ENCODE data around the gene ZFAND3. TPM values are rescaled to one million over a fixed set of nuclear protein-coding genes. Genes with fewer than 3 reads are reported as not detected.

ZFAND3 gene
- total and polyA plus RNA-seq, 2 donors (not counting 1 experiment from before 2014, with no cell fraction given), result 13.5 to 58.3 TPM

DNA sequence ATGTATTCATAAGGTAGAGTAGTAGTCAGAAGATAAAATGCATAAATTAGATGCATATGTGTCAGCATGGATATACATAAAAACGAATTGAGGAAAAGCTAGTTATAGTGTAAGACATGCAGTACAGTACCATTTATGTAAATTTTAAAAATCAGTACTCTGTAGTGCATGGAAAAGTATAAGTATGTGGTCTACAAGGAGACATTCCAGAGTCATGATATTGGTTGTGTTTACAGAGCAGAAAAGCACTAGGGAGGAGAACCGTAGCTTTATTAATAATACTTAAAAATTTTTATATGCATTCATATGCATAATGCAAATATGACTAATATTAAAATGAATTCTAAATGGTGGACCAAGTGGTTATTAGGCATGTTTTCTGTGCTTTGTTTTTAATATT is 220.0 kb downstream of the ZFAND3 start:
- H3K4me1 Mint-ChIP-seq, result peaks cover 25% of the 10 kb centered on the region
- Histone ChIP-seq H2AFZ (ENCODE audit: insufficient read depth, low read depth, low read length, poor library complexity, severe bottlenecking) (no peak overlapping the region), H4K20me1 (ENCODE audit: control insufficient read depth, insufficient read depth, low read length, poor library complexity, severe bottlenecking) (peaks cover 23% of the 10 kb centered on the region), H3K27ac (ENCODE audit: low read length in 2 of 2) (no peak overlapping the region), H3K27me3 (replicated peaks in 1 of 4; ENCODE audit: control extremely low read depth in 1 of 4, control insufficient read depth in 3 of 4, insufficient read depth in 4 of 4, low read length in 3 of 4) (no peaks in the 10 kb centered on the region), H3K36me3 (replicated peaks in 1 of 2; ENCODE audit: control extremely low read depth in 1 of 2, control insufficient read depth in 1 of 2, extremely low read depth in 1 of 2, insufficient read depth in 2 of 2, low read length in 1 of 2) (peaks cover 0 to 2% of the 10 kb centered on the region in 2 experiments), H3K4me1 (ENCODE audit: control insufficient read depth in 2 of 2, insufficient read depth in 2 of 2, low read length in 2 of 2) (peaks cover 0 to 4% of the 10 kb centered on the region in 2 donors), H3K4me2 (replicated peaks; ENCODE audit: low read depth, low read length, poor library complexity, severe bottlenecking) (no peak overlapping the region), H3K9me3 (ENCODE audit: control extremely low read depth in 1 of 3, control insufficient read depth in 2 of 3, insufficient read depth in 1 of 3, low read length in 2 of 3) (peaks cover 0 to 3% (median 2%) of the 10 kb centered on the region in 3 donors), H3K79me2 (ENCODE audit: control insufficient read depth, insufficient read depth, low read length) (peaks cover 42% of the 10 kb centered on the region), H3K9ac (ENCODE audit: low read length) (no peak overlapping the region), H3K4me3 (ENCODE audit: control extremely low read depth in 1 of 5, extremely low read depth in 1 of 5, insufficient read depth in 1 of 5, low read depth in 2 of 5, low read length in 4 of 5) (no peak overlapping the region)
- TF ChIP-seq, protein P1, sequence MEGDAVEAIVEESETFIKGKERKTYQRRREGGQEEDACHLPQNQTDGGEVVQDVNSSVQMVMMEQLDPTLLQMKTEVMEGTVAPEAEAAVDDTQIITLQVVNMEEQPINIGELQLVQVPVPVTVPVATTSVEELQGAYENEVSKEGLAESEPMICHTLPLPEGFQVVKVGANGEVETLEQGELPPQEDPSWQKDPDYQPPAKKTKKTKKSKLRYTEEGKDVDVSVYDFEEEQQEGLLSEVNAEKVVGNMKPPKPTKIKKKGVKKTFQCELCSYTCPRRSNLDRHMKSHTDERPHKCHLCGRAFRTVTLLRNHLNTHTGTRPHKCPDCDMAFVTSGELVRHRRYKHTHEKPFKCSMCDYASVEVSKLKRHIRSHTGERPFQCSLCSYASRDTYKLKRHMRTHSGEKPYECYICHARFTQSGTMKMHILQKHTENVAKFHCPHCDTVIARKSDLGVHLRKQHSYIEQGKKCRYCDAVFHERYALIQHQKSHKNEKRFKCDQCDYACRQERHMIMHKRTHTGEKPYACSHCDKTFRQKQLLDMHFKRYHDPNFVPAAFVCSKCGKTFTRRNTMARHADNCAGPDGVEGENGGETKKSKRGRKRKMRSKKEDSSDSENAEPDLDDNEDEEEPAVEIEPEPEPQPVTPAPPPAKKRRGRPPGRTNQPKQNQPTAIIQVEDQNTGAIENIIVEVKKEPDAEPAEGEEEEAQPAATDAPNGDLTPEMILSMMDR (IDR thresholded peaks at IDR 0.05), result no peak
- TF ChIP-seq EZH2 (IDR thresholded peaks at IDR 0.05; ENCODE audit: borderline replicate concordance, insufficient read depth, low read depth, low read length, poor library complexity, severe bottlenecking), result no peak
- POLR2A ChIA-PET, result no interaction called here
- DNase-seq, result no peak
- CTCF ChIA-PET, result interaction anchor here (0.5 kb wide), 1 partner anchor 166 kb away, joined by 3 read pairs; no protein-coding TSS in a partner anchor
- no peak overlapping the region for H3K4me3 Mint-ChIP-seq
- WGBS (ENCODE audit: insufficient coverage), result no CpG with 5 or more reads among the region's 2 CpGs
- intact Hi-C loops (cut with micrococcal nuclease), result no loop called here
- ATAC-seq (ENCODE audit: low read depth), result no peak
- H3K9me3 Mint-ChIP-seq (ENCODE audit: insufficient read depth), result no peaks in the 10 kb centered on the region
- H3K27ac Mint-ChIP-seq, result no peak overlapping the region
- H3K27me3 Mint-ChIP-seq, result no peaks in the 10 kb centered on the region

DNA sequence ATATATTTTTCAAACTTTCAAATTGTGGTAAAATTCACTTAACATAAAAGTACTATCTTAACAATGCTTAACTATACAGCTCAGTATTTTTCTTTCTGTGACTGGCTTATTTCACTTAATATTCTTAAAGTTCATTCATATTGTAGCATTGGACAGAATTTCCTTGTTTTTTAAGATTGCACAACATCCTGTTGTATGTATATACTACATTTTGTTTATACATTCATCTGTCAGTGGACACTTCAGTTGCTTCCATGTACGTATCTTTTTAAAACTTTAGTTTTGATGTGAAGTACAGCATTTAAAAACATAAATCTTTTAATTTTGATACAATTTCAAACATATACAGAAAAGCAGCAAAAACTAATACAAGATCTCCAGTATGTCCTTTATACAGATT is 220.7 kb downstream of the ZFAND3 start:
- H3K9me3 ChIP-seq (ENCODE audit: control extremely low read depth in 1 of 3, control insufficient read depth in 2 of 3, insufficient read depth in 1 of 3, low read length in 2 of 3), result peaks cover 0 to 3% (median 2%) of the 10 kb centered on the region in 3 donors
- peaks cover 41% of the 10 kb centered on the region for H3K79me2 ChIP-seq (ENCODE audit: control insufficient read depth, insufficient read depth, low read length)
- no peaks in the 10 kb centered on the region for H3K27me3 ChIP-seq (replicated peaks in 1 of 4; ENCODE audit: control extremely low read depth in 1 of 4, control insufficient read depth in 3 of 4, insufficient read depth in 4 of 4, low read length in 3 of 4)
- no peak overlapping the region for H3K4me3 Mint-ChIP-seq
- WGBS (ENCODE audit: insufficient coverage), result no CpG with 5 or more reads among the region's 1 CpG
- peaks cover 0 to 2% of the 10 kb centered on the region in 2 experiments for H3K36me3 ChIP-seq (replicated peaks in 1 of 2; ENCODE audit: control extremely low read depth in 1 of 2, control insufficient read depth in 1 of 2, extremely low read depth in 1 of 2, insufficient read depth in 2 of 2, low read length in 1 of 2)
- H4K20me1 ChIP-seq (ENCODE audit: control insufficient read depth, insufficient read depth, low read length, poor library complexity, severe bottlenecking), result peaks cover 21% of the 10 kb centered on the region
- H3K9me3 Mint-ChIP-seq (ENCODE audit: insufficient read depth), result no peaks in the 10 kb centered on the region
- no peaks in the 10 kb centered on the region for H3K27me3 Mint-ChIP-seq
- H3K4me1 Mint-ChIP-seq, result peaks cover 19% of the 10 kb centered on the region
- TF ChIP-seq, protein P1 (IDR thresholded peaks at IDR 0.05), result no peak
- no peak for TF ChIP-seq EZH2 (IDR thresholded peaks at IDR 0.05; ENCODE audit: borderline replicate concordance, insufficient read depth, low read depth, low read length, poor library complexity, severe bottlenecking)
- ChIA-PET POLR2A (no interaction called here), CTCF (no interaction called here)
- ATAC-seq (ENCODE audit: low read depth) (no peak), DNase-seq (no peak)
- no peak overlapping the region for H3K4me2 ChIP-seq (replicated peaks; ENCODE audit: low read depth, low read length, poor library complexity, severe bottlenecking)
- no peaks in the 10 kb centered on the region for H3K4me1 ChIP-seq (ENCODE audit: control insufficient read depth in 2 of 2, insufficient read depth in 2 of 2, low read length in 2 of 2)
- no peak overlapping the region for H3K27ac Mint-ChIP-seq
- no peak overlapping the region for H2AFZ ChIP-seq (ENCODE audit: insufficient read depth, low read depth, low read length, poor library complexity, severe bottlenecking)
- no peak overlapping the region for H3K27ac ChIP-seq (ENCODE audit: low read length in 2 of 2)
- no peak overlapping the region for H3K4me3 ChIP-seq (ENCODE audit: control extremely low read depth in 1 of 5, extremely low read depth in 1 of 5, insufficient read depth in 1 of 5, low read depth in 2 of 5, low read length in 4 of 5)
- intact Hi-C loops (cut with micrococcal nuclease), result no loop called here
- no peak overlapping the region for H3K9ac ChIP-seq (ENCODE audit: low read length)
